NCI-H510A treated with DMSO at 0.1 percent for 48 hours (cell line): ENCODE data around the gene ERGIC3.
"Not testable (repeated sequence)": the region's sequence is repeated elsewhere in the genome, so short reads cannot be mapped to it uniquely, and the experiment has no call there.

Experiments used
- DNase-seq: peaks from one replicate; lab custom pipeline; 2025; lab: John Stamatoyannopoulos, UW

The ERGIC3 gene

DNA sequence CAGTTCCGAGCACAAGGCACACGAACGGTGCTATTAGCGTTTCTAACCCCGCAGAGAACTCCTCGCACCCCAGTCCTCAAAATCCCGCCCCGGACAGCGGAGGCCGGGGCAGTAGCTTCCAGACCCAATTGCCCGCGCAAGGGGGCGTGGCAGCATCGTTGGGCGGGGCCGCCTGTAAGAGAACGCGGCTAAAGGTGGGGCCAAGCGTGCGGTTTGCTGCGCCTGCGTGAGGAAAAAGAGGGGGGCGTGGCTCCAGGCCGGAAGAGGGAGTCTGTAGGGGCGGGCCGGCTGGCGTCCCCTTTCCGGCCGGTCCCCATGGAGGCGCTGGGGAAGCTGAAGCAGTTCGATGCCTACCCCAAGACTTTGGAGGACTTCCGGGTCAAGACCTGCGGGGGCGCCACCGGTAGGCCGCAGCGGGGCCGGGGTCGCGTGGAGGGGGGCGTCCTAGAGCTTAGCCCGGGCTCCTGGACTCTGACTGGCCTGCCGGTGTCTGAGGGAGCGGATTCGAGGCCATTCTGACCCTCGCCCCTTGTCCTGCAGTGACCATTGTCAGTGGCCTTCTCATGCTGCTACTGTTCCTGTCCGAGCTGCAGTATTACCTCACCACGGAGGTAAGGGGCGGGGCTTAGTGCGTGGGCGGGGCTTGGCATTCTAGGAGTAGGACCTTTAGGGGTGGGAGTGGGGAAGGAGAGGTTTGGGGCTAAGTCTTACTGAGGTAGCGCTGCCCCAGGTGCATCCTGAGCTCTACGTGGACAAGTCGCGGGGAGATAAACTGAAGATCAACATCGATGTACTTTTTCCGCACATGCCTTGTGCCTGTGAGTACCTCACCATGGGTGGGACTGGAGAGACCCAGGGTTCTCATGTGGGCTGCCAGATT is at the start of gene ERGIC3:
Gene ERGIC3, plus strand, starts transcription at position 296 of the 880 bp plus-strand sequence. Its CDS starts 20 bp downstream, at position 316.
- DNase-seq, result peak; percentile 97

DNA sequence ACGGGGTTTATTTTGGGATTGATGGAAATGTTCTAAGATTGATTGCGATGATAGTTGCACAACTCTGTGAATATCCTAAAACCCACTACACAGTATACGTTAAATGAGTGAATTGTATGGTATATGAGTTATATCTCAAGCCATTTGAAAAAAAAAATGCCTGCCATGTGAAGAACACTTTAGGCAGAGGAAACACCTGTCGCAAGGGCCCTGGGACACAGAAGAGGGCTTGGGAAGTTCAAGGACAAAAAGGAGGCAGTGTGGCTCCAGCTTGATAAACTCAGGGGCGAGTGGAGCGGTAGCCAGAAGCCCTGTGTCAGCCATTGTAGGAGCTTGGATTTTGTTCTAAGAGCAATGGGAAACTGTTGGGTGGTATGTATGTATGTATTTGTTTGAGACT is 49.5 kb upstream of the ERGIC3 start:
- no peak for DNase-seq

DNA sequence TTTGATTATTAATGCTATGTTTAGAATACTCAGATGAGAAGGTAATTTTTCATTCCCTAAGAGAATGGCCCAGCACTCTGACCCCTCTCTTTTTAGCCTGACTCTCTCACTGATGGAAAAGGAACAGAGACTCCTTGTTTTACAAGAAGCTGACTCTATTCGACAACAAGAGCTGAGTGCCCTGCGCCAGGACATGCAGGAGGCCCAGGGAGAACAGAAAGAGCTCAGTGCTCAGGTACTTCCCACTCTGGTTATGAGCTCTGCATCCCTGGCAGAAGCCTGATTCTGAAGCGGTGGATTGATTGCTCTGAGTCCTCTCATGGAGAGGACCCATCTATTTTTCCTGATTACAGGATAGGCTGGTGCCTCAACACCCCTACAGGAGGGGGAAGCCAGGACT is 45.4 kb upstream of the ERGIC3 start:
- DNase-seq, result no peak

DNA sequence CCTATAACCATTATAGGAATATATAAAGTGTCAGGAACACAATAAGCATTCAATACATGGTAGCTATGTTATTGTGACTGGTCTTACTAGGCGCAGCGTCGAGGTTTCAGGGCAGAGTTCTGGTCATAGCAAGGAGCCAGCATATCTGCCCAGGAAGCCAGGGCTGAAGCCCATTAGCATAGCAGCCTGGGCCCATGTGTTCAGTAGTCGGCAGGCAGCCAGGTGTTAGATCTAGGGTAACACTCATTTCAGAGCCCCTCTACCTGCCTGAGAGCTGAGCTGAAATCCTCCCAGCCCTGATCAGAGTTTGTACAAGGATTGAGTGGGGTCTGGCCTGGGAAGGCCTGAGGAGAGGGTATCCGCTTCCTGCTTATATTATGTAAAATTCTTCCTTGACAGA is 44.6 kb upstream of the ERGIC3 start:
- no peak for DNase-seq

DNA sequence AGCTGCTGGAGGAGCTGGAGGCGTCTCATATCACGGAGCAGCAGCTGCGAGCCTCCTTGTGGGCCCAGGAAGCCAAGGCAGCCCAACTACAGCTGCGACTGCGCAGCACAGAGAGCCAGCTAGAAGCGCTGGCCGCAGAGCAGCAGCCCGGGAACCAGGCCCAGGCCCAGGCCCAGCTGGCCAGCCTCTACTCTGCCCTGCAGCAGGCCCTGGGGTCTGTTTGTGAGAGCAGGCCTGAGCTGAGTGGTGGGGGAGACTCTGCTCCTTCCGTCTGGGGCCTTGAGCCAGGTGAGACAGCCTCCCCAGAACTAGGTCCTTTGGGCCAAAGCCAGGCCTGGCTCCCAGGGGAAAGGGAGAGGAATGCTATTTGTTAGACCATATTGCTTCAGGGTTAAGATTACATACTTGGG is 44.1 kb upstream of the ERGIC3 start:
- DNase-seq, result no peak

DNA sequence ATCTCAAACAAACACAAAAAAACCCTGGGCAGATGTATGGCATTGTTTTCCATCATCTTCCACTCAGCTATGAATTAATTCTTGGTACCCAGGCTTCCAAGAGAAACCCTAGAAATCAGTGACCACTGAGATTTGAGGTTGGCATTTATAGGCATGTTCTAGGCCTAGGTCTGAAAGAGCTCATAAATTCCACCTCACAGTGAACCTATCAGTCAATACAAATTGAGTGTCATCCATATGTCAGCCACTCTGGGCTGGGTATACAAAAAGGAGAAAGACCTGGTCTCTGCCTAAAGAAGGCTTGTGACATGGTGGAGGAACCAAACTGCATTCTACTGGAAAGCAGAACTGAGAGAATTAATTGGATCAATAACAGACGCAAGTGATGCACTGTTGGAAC is 42.6 kb upstream of the ERGIC3 start:
- no peak for DNase-seq

DNA sequence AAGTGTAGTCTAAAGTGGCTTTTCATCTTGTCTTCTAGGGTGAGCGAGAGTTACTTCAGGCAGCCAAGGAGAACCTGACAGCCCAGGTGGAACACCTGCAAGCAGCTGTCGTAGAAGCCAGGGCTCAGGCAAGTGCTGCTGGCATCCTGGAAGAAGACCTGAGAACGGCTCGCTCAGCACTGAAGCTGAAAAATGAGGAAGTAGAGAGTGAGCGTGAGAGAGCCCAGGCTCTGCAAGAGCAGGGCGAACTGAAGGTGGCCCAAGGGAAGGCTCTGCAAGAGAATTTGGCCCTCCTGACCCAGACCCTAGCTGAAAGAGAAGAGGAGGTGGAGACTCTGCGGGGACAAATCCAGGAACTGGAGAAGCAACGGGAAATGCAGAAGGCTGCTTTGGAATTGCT is 39.5 kb upstream of the ERGIC3 start:
- no peak for DNase-seq

DNA sequence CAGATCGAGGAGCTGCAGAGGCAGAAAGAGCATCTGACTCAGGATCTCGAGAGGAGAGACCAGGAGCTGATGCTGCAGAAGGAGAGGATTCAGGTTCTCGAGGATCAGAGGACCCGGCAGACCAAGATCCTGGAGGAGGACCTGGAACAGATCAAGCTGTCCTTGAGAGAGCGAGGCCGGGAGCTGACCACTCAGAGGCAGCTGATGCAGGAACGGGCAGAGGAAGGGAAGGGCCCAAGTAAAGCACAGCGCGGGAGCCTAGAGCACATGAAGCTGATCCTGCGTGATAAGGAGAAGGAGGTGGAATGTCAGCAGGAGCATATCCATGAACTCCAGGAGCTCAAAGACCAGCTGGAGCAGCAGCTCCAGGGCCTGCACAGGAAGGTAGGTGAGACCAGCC is 38.6 kb upstream of the ERGIC3 start:
- DNase-seq, result no peak

DNA sequence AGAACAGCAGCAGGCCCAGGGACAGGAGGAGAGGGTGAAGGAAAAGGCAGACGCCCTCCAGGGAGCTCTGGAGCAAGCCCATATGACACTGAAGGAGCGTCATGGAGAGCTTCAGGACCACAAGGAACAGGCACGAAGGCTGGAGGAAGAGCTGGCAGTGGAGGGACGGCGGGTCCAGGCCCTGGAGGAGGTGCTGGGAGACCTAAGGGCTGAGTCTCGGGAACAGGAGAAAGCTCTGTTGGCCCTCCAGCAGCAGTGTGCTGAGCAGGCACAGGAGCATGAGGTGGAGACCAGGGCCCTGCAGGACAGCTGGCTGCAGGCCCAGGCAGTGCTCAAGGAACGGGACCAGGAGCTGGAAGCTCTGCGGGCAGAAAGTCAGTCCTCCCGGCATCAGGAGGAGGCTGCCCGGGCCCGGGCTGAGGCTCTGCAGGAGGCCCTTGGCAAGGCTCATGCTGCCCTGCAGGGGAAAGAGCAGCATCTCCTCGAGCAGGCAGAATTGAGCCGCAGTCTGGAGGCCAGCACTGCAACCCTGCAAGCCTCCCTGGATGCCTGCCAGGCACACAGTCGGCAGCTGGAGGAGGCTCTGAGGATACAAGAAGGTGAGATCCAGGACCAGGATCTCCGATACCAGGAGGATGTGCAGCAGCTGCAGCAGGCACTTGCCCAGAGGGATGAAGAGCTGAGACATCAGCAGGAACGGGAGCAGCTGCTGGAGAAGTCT is 37.9 kb upstream of the ERGIC3 start:
- DNase-seq, result no peak

DNA sequence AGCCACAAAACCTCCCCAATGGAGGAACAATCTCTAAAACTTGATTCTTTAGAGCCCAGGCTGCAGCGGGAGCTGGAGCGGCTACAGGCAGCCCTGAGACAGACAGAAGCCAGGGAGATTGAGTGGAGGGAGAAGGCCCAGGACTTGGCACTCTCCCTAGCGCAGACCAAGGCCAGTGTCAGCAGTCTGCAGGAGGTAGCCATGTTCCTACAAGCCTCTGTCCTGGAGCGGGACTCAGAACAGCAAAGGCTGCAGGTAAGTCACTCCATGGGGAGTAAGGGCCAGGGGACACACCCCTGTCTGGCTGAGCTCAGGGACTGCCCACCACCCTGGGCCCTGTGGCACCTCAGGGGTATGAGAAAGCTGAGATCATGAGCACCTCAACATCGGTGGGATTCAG is 37.1 kb upstream of the ERGIC3 start:
- no peak for DNase-seq

DNA sequence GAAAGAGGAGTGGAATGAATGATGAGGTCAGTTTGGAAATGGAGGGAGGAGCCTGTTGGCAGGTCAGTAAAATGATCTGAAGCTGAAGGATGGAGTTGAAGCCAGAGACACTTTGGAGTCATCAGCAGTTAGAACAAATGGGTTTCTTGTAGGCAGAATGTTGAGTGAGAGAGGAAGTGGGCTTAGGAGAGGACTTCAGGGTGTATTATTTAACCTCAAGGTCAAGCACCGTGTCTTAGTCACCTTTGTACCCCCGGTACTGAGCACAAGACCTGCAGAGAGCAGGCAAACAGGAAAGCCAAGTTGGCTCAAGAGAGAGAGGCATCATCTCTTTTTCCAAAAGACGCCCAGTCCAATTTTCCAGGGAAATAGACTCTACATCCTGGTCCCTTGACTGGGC is 35.7 kb upstream of the ERGIC3 start:
- DNase-seq, result no peak

DNA sequence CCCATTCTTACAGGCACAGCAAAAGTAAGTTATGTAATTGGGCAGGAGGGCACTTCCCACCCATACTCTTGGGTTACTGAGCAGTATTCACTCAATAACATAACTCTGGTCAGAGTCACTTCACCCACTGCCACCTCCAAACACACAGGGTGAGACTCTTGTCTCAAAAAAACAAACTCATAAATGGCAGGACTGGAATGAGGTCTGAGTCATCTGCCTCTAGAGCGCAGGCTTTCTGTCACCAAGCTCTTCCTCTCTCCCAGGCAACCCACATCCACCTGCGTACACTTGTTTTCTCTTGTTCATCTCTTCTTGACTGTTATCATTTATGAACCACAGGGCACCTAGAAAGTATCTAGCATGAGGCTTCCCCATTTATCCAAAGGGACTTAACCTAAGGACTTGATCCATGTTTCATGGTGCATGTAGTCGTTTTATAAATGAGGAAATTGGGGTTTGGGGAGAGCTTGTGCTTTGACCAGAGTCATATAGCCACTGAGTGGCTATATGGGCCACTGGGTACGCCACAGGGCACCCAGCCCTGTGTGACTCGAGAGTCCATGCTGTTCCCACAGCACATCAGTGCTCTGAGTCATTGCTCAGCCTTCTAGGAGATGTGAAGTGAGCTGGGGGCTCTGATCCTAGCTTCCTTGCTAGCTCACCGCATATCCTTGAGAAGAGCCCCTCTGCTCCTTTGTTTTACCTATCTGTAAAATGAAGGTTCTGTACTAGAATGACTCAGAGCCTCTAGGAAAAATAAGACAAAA is 34.8 kb upstream of the ERGIC3 start:
- no peak for DNase-seq

DNA sequence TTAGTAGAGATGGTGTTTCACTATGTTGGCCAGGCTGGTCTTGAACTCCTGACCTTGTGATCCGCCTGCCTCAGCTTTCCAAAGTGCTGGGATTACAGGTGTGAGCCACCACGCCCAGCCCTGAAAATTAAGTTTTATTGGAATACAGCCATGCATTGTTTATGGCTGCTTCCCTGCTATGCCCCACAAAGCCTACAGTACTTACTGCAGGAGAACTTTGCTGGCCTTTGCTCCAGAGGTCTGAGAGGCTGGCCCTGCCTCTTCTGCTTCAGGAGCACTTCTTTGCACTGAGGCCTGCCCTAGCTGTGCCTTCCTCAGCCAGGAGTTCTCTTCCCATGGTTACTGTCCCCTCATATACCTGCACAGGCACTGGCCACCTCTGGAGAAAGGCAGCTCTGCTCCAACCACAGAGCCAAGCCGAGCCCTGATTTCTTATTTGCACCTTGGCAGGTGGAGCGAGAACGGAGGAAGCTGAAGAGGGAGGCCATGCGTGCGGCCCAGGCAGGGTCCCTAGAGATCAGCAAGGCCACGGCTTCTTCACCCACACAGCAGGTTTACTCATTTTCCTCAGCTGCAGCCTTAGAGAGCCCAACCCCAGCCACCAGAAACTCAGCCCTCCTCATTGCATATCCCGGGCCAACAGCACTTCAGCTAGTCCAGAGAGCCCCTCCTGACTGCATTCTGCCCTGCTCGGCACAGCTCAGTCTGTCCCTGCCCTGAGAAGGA is 33.2 kb upstream of the ERGIC3 start:
- DNase-seq, result no peak

DNA sequence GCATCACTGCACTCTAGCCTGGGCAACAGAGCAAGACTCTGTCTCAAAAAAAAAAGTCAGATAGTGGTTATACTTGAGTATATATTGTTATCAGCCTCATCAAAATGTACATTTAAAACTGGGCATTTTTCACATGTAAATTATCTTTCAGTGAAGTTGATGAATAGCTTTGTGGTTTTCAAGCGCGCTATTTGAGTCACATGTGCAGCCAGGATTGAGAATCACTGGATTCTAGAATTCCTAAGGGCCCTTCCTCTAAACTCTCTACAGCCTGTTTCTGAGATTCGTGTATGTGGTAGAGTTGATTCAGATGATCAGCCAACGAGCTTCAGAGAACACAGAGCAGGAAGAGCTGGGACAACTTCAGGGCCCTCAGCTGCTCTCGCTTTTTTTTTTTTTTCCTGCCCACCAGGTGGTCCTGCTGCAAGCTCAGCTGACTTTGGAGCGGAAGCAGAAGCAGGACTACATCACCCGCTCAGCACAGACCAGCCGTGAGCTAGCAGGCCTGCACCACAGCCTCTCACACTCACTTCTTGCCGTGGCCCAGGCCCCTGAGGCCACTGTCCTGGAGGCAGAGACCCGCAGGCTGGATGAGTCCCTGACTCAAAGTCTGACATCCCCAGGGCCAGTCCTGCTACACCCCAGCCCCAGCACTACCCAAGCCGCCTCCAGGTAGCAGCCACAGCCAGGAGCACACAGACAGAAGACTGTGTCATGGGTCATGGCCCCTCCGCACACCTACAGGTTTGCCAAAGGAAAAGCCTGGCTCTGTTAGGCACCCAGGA is 30.7 kb upstream of the ERGIC3 start:
- no peak for DNase-seq

DNA sequence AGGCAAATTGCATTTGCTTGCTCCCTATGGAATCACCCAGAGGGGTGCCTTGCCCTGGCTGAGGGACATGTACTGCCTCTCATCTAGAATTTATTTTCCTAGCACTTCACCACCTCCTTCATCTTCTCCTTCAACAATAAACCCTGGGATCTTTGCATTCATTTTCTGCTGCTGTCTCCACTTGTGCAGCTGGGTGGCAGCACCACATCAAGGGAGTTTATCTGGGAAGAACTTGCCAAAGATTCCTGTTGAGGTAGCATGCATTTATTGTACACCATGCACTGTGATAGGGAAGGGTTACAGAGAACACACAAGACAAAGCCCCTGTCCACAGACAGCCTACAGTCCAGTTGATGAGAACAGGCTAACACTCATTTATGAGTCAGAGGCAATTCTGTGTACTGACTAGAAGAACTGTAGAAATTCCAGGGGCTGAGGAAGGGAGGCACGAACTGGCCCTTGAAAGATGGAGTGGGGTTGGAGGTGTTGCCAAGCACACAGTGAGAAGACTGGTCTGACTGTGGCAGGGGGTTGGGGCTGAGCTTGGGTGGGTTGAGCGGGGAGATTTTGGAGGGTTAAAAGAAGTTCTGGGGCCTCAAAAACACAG is 30.0 kb upstream of the ERGIC3 start:
- DNase-seq, result peak; percentile 5

DNA sequence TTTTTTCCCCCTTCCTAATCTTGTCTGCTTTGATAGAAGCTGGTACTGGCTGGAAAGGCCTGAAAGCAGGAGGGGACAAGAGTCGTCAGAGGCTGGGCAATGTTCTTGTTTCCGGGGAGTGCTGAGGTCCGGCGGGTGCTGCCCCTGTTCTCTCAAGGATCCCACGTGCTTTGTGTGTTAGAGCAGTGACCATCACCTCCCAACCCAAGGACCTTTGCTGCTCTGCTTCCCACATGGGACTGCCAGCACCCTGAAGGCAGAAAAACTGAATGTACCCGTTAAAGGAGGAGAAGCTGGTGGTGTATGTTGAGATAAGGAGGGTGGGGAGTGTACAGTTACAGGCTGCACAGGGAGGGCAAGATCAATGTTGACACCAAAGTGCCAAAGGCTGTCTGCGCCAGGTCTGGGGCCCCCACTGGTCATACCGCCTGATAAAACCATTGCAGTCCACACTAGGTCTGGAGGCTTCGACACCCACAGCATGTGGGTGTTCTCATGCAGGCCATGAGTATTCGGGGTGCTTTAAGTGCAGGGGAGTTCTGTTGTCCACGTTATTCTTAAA is 27.4 kb upstream of the ERGIC3 start:
- DNase-seq, result no peak

DNA sequence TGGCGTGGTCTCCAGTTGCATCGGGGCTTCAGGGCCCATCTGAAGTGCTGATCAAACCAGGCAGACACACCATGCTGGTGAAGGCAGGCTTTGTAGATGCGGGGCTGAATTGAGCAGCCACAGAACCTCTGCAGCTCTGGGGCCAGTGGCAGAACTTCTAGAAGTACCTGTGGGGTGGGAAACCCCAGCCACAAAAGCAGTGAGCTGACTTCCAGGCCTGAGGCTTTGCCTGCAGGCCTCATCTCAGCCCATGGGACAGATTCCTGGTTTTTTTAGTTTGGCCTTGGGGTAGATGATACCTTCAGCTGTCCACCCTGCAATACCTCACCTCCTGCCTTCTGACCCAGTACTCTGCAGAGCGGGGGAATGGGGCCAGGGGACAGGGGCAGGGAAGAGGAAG is 26.5 kb upstream of the ERGIC3 start:
- DNase-seq, result no peak

DNA sequence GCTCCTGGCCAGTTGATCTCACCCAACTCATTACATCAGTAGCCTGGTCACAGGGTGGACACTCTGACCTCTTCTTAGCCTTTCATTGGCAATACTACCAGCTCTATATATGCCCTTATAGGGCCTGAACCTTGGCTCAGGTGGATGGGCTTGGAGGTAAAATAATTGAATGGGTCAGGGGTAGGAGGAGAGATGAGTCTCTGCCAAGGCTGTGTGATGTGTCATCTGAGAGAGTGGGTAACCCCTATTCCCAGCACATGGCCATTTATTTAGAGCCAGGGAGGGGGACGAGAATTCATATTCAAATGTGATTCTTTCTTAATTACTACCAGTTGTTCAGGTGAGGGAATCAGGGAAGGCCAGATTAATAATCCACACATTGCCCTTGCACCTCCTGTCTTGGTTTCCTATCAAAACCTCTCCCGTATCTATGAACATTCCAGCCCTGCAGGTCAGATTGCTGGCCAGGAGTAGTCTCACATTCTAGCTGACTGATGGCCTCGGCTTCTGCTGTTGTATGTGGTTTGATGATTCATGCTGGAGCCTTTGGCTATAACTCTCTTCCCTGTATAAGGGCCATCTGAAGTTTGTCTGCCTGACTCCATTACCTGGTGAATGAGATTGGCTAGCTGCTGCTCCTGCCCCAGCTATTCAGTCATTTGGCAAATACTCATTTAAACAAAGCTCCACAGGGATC is 25.8 kb upstream of the ERGIC3 start:
- DNase-seq, result no peak

DNA sequence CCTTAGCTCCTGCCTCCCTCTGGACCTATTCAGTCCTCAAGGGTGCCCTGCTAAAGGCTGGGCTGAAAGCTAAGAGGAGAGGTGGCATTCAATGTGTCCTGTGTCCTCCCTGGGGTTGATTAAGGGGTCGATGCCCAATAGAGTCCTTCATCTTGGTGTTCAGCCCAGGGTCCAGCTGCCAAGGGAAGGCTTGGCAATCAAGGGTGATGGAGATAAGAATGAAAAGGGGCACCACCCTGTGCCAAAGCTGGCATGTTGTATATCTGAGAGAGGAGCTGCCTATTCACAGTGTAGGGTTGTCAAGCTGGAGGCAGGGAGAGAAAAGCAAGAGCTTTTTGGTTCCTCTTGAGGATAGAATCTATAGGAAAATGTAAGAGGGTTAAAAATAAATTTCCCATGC is 24.8 kb upstream of the ERGIC3 start:
- DNase-seq, result no peak

DNA sequence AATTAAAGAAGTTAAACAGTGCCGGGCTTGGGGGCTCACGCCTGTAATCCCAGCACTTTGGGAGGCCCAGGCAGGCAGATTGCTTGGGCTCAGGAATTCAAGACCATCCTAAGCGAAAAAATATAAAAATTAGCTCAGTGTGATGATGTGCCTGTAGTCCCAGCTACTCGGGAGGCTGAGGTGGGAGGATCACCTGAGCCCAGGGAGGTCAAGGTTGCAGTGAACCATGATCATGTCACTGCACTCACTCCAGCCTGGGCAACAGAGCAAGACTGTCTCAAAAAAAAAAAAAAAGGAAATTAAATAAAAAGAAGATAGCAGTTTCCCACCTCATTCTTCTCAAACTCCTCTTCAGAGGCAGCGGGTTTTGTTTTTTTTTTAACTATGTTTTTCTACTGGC is 24.1 kb upstream of the ERGIC3 start:
- DNase-seq, result not testable (repeated sequence)
